CD4-positive, alpha-beta T cell (primary cell): ENCODE results near the gene C6orf141. TPM values are rescaled to one million over a fixed set of nuclear protein-coding genes. Genes with fewer than 3 reads are reported as not detected.

Source experiments
- ATAC-seq: fragments of 200-7000 bp; cut with Tn5 transposase; one replicate; pipeline ENCODE4 v1.10.0; 2022; ENCODE audit warnings: mild to moderate bottlenecking; ENCODE audit not compliant: poor library complexity
- CTCF ChIA-PET: fragments of 350-600 bp; sonication (Branson Sonifier 250); formaldehyde crosslinking; loops from one replicate; lab custom pipeline; 2021; ENCODE audit warnings: antibody characterized with exemption, inconsistent platforms; lab: Charles Lee
- POLR2A ChIA-PET: fragments of 350-600 bp; sonication (Branson Sonifier 250); formaldehyde crosslinking; loops from one replicate; lab custom pipeline; 2021; ENCODE audit warnings: antibody characterized with exemption, inconsistent platforms; lab: Charles Lee
- DNase-seq, 14 experiments: peaks; one replicate each; pipeline ENCODE4 v3.0.0-alpha.2; 2013 to 2020; ENCODE audit warnings: mixed read lengths in 2 of 14
- H3K27ac ChIP-seq, 2 donors: one replicate each; pipeline versions ENCODE4 v1.5.1 to v1.7.0; 2013; ENCODE audit warnings: low read length in 2 of 2, low read depth in 1 of 2, mild to moderate bottlenecking in 1 of 2
- H3K27me3 ChIP-seq, 2 experiments: 1 replicate in 1 of 2; 2 replicates in 1 of 2; pipeline versions ENCODE4 v1.6.1 to v1.7.0; 2013; ENCODE audit warnings: low read length in 2 of 2, control low read depth in 1 of 2, mild to moderate bottlenecking in 1 of 2, moderate library complexity in 1 of 2; ENCODE audit not compliant: insufficient read depth in 2 of 2, control insufficient read depth in 1 of 2
- H3K36me3 ChIP-seq: one replicate; pipeline ENCODE4 v1.6.1; 2013; ENCODE audit warnings: low read length, control low read depth; ENCODE audit not compliant: insufficient read depth
- H3K4me1 ChIP-seq: one replicate; pipeline ENCODE4 v1.6.1; 2013; ENCODE audit warnings: low read length, control low read depth; ENCODE audit not compliant: insufficient read depth
- H3K4me3 ChIP-seq: one replicate; pipeline ENCODE4 v1.5.1; 2013; ENCODE audit warnings: mild to moderate bottlenecking, low read length, moderate library complexity
- H3K9me3 ChIP-seq, 2 experiments: 1 replicate in 1 of 2; 2 replicates in 1 of 2; pipeline versions ENCODE4 v1.6.1 to v1.7.0; 2013; ENCODE audit warnings: low read length in 2 of 2, mild to moderate bottlenecking in 2 of 2, control low read depth in 1 of 2, moderate library complexity in 1 of 2; ENCODE audit not compliant: control insufficient read depth in 1 of 2, insufficient read depth in 1 of 2
- H3K27ac Mint-ChIP-seq: one replicate; pipeline ENCODE4 v1.8.0; 2020; ENCODE audit warnings: mixed read lengths
- H3K27me3 Mint-ChIP-seq: one replicate; pipeline ENCODE4 v1.8.0; 2021; ENCODE audit warnings: mixed read lengths
- H3K36me3 Mint-ChIP-seq: one replicate; pipeline ENCODE4 v1.8.0; 2021; ENCODE audit warnings: low read depth, mixed read lengths
- H3K4me1 Mint-ChIP-seq: one replicate; pipeline ENCODE4 v1.8.0; 2021; ENCODE audit warnings: low read depth, mixed read lengths
- H3K4me3 Mint-ChIP-seq: one replicate; pipeline ENCODE4 v1.8.0; 2020; ENCODE audit warnings: mild to moderate bottlenecking, mixed read lengths
- H3K9me3 Mint-ChIP-seq: one replicate; pipeline ENCODE4 v1.8.0; 2020; ENCODE audit warnings: mixed read lengths
- CTCF ChIP-seq: fragments of 200-600 bp; IDR thresholded peaks from one replicate; pipeline ENCODE4 v1.8.0; 2022; ENCODE audit warnings: antibody characterized with exemption, mild to moderate bottlenecking
- intact Hi-C, 2 experiments: fragments of 100-400 bp; cut with DNase I in 1 of 2; cut with micrococcal nuclease in 1 of 2; formaldehyde crosslinking; loops; one replicate each; pipeline versions ENCODE4 v1.15.1 to v1.9.0; 2023 to 2025; cut with DNase I, micrococcal nuclease
- total RNA-seq, 174 experiments: library from RNA in 2 of 174; stranded (reverse) in 2 of 174; gene quantifications; one replicate each; pipeline ENCODE4 v1.2.3 and lab custom pipeline; 2021 to 2026

Gene C6orf141
- total RNA-seq, 2 experiments from 2014 or later, result not detected

- H3K27me3 Mint-ChIP-seq, result peaks cover 17% of the 10 kb centered on the region
- H3K27ac Mint-ChIP-seq, result no peak overlapping the region
- Histone ChIP-seq H3K4me1 (no peaks in the 10 kb centered on the region), H3K4me3 (no peak overlapping the region), H3K36me3 (no peaks in the 10 kb centered on the region), H3K27ac (no peak overlapping the region), H3K27me3 (peaks cover 2 to 6% of the 10 kb centered on the region in 2 experiments), H3K9me3 (no peaks in the 10 kb centered on the region)
- no peaks in the 10 kb centered on the region for H3K9me3 Mint-ChIP-seq
- no peak overlapping the region for H3K4me3 Mint-ChIP-seq
- no peak for DNase-seq
- TF ChIP-seq CTCF, result no peak
- H3K36me3 Mint-ChIP-seq, result no peaks in the 10 kb centered on the region
- ATAC-seq, result no peak
- CTCF ChIA-PET, result no interaction called here
- POLR2A ChIA-PET, result interaction anchor here (0.6 kb wide), 1 partner anchor 47 kb away, joined by 4 read pairs; no protein-coding TSS in a partner anchor
- intact Hi-C loops, result no loop called here
- no peaks in the 10 kb centered on the region for H3K4me1 Mint-ChIP-seq
These were observed 6.7 kb downstream of the C6orf141 start for GRCh38 chr6:49557177-49557576.

GRCh38 chr6:49558238-49558637 lies 7.8 kb downstream of the C6orf141 start:
- CTCF ChIA-PET, result interaction anchor here (0.6 to 0.7 kb wide), 2 partner anchors 43 to 322 kb away, joined by 3 to 4 read pairs; no protein-coding TSS in a partner anchor
- no peak overlapping the region for H3K27ac Mint-ChIP-seq
- H3K27ac ChIP-seq, result no peak overlapping the region
- peaks cover 14% of the 10 kb centered on the region for H3K27me3 Mint-ChIP-seq
- H3K36me3 ChIP-seq, result no peaks in the 10 kb centered on the region
- no peak for ATAC-seq
- H3K9me3 Mint-ChIP-seq, result no peaks in the 10 kb centered on the region
- H3K27me3 ChIP-seq, result peaks cover 2 to 3% of the 10 kb centered on the region in 2 experiments
- TF ChIP-seq CTCF, result no peak
- no peak overlapping the region for H3K4me3 ChIP-seq
- H3K4me1 ChIP-seq, result no peaks in the 10 kb centered on the region
- H3K9me3 ChIP-seq, result no peaks in the 10 kb centered on the region
- H3K36me3 Mint-ChIP-seq, result no peaks in the 10 kb centered on the region
- intact Hi-C loops, result no loop called here
- no peak for DNase-seq
- no peaks in the 10 kb centered on the region for H3K4me1 Mint-ChIP-seq
- H3K4me3 Mint-ChIP-seq, result no peak overlapping the region
- POLR2A ChIA-PET, result no interaction called here

- no peak overlapping the region for H3K27ac ChIP-seq
- ChIA-PET POLR2A (no interaction called here), CTCF (interaction anchor here (1.9 kb wide), 1 partner anchor 31 kb away, joined by 4 read pairs; no protein-coding TSS in a partner anchor)
- no peaks in the 10 kb centered on the region for H3K9me3 Mint-ChIP-seq
- no peaks in the 10 kb centered on the region for H3K36me3 ChIP-seq
- peaks cover 0 to 3% of the 10 kb centered on the region in 2 experiments for H3K27me3 ChIP-seq
- ATAC-seq, result no peak
- no peak for TF ChIP-seq CTCF
- H3K4me1 Mint-ChIP-seq, result no peaks in the 10 kb centered on the region
- H3K4me3 Mint-ChIP-seq, result no peak overlapping the region
- H3K36me3 Mint-ChIP-seq, result no peaks in the 10 kb centered on the region
- peaks cover 38% of the 10 kb centered on the region for H3K27me3 Mint-ChIP-seq
- DNase-seq, result no peak
- no peak overlapping the region for H3K27ac Mint-ChIP-seq
- no peaks in the 10 kb centered on the region for H3K9me3 ChIP-seq
- no peaks in the 10 kb centered on the region for H3K4me1 ChIP-seq
- intact Hi-C loops, result no loop called here
- no peak overlapping the region for H3K4me3 ChIP-seq
These were observed 12.8 kb downstream of the C6orf141 start for GRCh38 chr6:49563006-49563886.
